HG02981 (cell line): Measurements from ENCODE around the gene EFHD1.
A peak's percentile ranks its signal among the peaks of the same experiment; 100 is the strongest.
"Not testable (repeated sequence)": the region's sequence is repeated elsewhere in the genome, so short reads cannot be mapped to it uniquely, and the experiment has no call there.

ENCODE experiments used
- ATAC-seq: cut with Tn5 transposase; IDR thresholded peaks from one replicate; pipeline ENCODE4 v1.9.1; 2021; ENCODE audit warnings: mild to moderate bottlenecking, moderate library complexity; ENCODE audit not compliant: unreplicated experiment

Gene EFHD1

DNA sequence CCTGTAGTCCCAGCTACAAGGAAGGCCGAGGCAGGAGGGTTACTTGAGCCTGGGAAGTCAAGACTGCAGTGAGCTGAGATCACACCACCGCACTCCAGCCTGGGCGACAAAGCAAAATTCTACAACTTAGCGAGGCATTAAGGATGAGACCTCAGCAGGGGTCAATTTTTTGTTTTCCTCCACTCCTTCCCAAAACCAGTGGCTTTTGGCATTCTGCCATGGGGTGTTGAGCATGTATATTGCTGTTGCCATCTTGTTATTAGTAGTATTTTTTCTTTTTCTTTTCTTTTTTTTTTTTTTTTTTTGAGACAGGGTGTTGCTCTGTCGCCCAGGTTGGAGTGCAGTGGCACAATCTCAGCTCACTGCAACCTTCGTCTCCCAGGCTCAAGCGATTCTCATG lies 54.8 kb downstream of the EFHD1 start:
- ATAC-seq = no peak

DNA sequence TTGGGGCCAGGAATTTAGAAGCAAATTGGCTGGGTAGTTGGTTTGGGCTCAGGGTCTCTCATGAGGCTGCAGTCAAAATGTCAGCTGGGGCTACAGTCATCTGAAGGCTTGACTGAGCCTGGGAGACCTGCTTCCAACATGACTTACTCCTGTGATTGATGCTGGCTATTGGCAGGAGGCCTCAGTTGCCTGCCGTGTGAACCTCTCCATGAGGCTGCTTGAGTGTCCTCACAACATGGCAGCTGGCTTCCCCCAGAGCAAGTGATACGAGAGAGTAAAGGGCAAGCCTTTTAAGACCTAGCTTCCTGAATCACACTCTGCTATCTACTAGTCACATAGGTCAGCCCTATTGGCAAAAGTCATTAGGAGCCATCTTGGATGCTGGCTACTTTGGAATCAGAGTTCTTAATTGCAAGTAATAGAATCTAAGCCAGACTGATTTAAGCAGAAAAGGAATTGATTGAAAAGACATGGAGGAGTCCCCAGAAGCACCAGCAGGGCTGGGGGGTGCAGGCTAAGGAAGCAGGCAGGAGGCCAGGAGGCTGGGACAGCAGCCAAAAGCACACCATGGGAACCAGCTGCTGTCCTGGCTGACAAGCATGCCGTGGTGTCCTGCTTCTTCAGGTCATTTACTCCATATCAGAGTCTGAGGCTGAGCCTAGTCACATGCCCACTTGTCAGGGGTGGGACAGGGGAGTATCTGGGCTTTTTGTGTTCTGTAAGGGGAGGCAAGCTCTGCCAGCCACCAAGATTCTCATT lies 55.9 kb downstream of the EFHD1 start:
- no peak for ATAC-seq

DNA sequence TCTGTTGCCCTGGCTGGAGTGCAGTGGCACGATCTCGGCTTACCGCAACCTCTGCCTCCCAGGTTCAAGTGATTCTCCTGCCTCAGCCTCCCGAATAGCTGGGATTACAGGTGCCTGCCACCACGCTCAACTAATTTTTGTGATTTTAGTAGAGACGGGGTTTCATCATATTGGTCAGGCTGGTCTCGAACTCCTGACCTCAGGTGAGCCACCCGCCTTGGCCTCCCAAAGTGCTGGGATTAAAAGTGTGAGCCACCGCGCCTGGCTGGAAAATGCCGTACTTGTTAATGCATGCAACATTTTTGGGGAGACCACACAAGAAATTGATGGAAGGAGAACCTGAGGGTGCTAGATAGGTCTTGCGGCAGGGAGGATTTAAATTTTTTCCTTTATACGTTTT lies 57.7 kb downstream of the EFHD1 start:
- not testable (repeated sequence) for ATAC-seq

DNA sequence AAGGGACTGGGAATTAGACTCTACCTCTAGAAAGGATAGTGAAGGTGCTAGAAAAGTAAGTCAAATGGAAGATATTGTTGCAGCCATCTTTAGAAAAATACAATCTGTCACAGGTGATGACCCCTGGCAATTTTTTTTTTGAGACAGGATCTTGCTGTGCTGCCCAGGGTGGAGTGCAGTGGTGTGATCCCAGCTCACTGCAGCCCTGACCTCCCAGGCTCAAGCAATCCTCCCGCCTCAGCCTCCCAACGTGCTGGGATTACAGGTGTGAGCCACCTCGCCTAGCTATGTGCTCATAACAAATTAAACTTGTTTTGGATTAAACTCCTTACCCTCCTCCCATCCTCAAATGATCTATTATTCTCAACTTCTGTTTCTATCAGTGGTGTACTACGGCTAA lies 59.9 kb downstream of the EFHD1 start:
- ATAC-seq = no peak

- ATAC-seq = no peak
These were observed 63.2 kb downstream of the EFHD1 start for GRCh38 chr2:232696609-232697058.

DNA sequence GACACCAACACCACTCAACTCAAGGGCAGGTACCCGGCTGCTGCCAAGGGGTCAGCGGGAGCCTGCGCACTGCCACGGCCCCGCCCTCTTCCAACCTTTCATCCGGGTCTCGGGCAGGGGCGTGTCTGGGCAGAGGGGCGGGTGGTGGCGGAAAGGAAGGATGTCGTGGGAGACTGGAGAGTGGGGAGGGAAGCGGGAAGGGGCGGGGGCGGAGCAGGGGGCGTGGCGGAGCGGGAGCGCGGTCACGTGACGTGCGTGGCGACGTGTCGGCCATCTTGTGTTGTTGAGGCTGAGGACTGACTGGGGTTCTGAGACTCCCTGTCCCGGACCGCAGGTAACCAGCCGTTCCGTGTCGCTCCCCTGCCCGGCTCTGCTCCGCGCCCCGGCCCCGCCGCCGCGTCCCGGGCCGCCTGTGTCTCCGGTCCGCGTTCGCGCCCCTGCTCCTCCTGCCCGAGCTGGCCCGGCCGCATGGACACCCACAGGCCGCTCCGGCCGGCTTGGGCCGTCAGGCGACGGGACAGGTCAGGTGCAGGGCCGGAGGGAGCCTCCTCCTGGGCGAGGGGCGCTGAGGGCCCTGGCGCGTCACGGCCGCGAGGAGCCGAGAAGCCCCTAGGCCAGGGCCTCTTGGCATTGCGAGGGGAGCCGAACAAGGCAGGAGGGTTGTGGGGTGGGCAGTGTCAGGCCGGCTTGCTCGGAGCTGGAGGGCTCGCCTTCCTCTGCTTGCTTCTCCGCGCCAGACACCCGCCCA lies 63.8 kb downstream of the EFHD1 start, which contains the start of gene GIGYF2:
Gene GIGYF2 (plus strand): TSS at position 273 of the 748 bp plus-strand sequence. CDS start 37,867 bp downstream, outside the sequence.
- ATAC-seq = peak; percentile 85

DNA sequence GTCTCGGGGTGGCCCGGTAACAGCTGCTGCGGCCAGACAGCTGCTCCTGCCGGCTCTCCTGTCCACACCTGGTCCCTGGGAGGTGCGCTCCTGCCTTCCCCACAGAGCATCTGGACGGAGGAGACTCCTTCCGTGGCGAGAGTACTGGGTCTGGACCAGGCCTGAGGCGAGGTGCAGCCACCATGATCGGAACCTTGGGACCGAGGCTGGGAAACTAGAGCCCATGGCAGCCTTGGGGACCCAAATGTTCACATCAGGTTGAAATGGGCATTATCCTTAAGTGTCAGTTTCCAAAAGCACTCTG lies 64.4 kb downstream of the EFHD1 start:
- ATAC-seq = peak; percentile 14

- ATAC-seq = no peak
These were observed 65.2 kb downstream of the EFHD1 start for GRCh38 chr2:232698556-232699091.

DNA sequence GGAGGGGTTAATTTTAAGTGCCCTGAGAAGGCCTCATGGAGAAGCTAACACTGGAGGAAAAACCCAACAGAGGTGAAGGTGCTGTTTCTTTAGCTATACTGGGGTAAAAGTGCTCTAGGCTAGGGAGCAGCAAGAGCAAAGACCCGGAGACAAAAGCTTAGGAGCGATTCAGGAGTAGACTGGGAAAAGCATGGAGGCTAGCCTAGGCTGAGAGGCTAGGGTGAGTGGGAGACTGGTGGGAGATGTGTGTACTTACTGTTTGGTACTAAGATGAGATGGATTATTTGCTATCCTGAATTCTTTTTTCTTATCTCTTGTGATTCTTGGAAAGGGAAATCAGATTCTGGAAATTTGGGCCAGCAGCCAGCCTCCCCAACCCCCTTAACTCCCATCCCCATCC lies 65.7 kb downstream of the EFHD1 start:
- no peak for ATAC-seq

DNA sequence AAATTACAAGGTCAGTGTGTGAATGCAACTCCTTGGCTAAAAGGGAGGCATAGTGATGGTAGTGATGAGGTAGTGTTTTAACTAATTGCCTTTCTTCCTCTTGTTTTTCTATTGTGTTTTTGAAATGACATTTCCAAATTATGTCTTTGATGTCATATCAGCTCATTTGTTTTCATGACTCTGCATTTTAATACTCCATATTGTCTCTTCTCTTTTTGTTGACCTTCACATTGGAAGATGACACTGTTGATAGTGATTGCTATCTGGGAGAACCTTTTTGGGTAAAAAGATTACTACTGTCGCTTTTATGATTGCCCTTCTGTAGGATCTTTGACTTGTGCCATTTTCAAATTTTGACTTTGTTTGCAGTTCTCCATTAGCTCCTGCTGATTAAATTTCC lies 66.8 kb downstream of the EFHD1 start:
- ATAC-seq = no peak

DNA sequence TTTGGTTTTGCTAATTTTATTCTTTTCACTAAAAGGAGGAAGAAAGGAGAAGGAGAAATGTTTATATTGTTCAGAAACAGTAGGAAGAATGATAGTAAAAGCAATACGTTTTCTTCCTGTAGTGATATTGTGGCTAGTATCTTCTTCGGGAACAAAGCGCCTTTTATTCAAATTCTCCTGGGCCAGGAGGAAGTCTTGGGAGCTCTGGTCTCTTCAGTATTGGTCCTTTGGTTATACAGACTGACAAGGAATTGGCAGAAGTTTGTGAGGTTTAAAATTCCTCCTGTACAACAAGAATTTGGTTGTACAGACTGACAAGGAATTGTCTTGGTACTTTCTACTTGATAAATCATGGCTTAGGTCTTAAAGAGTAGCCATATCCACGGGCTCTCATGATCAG lies 73.7 kb downstream of the EFHD1 start:
- no peak for ATAC-seq

- ATAC-seq = no peak
These were observed 80.1 kb downstream of the EFHD1 start for GRCh38 chr2:232713505-232713904.

DNA sequence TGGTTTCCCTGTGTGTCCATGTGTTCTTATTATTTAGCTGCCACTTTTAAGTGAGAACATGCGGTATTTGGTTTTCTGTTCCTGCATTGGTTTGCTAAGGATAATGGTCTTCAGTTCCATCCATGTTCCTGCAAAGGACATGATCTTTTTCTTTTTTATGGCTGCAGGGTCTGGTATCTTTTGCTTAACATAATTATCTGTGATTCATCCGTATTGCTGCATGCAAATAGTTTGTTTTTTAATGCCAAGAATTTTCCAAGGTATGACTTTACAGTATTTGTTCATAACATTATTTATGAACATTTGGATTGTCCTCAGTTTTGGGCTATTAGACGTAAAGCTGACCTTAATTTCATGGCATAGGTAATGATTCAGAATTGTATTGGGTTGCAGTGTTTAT lies 81.6 kb downstream of the EFHD1 start:
- ATAC-seq = no peak

DNA sequence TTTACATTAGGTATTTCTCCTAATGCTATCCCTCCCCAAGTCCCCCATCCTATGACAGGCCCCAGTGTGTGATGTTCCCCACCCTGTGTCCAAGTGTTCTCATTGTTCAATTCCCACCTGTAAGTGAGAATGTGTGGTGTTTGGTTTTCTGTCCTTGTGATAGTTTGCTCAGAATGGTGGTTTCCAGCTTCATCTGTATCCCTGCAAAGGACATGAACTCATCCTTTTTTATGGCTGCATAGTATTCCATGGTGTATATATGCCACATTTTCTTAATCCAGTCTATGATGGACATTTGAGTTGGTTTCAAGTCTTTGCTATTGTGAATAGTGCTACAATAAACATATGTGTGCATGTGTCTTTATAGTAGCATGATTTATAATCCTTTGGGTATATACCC lies 86.7 kb downstream of the EFHD1 start:
- not testable (repeated sequence) for ATAC-seq

DNA sequence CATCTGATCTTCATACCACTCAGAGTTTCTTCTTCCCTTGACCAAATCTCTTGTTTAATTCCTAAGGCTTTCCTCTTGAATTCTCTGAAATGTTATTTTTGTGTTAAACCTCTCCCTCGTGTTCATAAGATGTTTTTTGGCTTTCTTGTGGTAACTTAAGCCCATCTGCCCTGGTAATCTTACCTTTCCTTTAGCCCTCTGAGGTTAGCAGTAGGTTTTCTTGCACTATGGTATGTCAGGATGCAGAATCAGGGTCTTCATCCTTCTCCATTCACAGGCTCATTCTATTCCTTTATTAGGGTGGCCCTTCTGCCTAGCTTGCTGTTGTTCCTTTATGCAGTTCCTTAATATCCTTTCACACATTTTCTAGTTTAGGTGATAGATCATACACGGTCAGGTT lies 87.9 kb downstream of the EFHD1 start:
- no peak for ATAC-seq

GRCh38 chr2:232721882-232722281 lies 88.5 kb downstream of the EFHD1 start:
- ATAC-seq = no peak

DNA sequence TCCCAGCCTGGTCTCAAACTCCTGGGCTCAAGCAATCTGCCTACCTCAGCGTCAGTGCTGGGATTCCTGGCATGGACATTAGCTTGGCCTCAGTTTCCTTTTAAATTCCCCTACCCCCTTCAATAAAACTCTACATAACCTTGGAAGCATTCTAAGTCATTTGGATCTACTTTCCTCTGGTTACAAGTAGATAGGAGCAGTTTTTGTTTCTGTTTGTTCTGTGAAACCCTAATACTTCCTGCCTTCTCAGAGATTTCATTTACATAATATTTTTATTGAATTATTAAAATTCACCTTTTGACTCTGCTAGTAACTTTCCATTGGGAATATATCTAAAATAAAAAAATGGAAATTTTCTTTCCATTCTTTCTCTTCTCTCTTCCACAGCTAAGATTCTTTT lies 89.6 kb downstream of the EFHD1 start:
- no peak for ATAC-seq

DNA sequence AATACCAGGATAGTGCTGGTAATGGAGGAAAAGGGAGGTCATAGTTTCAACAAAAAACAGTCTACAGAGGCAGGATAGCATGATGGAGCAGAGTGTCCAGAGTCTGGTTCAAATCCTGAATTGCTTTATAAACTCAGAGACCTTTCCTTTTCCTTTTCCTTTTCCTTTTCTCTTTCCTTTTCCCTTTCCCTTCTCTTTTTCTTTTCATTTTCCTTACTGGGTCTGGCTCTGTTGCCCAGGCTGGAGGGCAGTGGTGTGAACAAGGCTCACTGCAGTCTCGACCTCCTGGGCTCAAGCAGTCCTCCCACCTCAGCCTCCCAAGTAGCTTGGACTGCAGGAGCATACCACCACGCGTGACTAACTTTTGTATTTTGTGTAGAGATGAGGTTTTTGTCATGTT lies 95.4 kb downstream of the EFHD1 start:
- no peak for ATAC-seq

- no peak for ATAC-seq
These were observed 98.1 kb downstream of the EFHD1 start for GRCh38 chr2:232731470-232731869.
